Measurements from ENCODE around the gene PDE4D. TPM values are rescaled to one million over a fixed set of nuclear protein-coding genes. Genes with fewer than 3 reads are reported as not detected.

PDE4D gene
- total RNA-seq, 1 donor from 2014 or later, result 34.5 TPM

DNA sequence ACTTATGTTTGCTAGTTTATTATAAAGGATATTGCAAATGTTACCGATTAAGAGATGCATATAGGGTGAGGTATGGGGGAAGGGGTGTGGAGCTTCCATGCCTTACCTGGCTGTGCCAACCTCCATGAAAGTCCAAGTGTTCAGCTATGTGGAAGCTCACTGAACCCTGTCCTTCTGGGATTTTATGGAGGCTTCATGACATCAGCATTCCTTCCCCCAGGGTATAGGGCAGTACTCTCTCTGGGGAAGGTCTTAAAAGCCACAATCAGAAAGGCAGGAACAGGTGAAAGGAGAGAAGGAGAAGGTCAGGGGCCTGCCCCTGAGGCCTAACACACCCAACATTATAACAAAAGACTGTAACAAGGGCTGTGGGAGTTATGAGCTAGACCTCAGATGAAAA, 592.6 kb downstream of the PDE4D start:
- TF ChIP-seq, protein P1, sequence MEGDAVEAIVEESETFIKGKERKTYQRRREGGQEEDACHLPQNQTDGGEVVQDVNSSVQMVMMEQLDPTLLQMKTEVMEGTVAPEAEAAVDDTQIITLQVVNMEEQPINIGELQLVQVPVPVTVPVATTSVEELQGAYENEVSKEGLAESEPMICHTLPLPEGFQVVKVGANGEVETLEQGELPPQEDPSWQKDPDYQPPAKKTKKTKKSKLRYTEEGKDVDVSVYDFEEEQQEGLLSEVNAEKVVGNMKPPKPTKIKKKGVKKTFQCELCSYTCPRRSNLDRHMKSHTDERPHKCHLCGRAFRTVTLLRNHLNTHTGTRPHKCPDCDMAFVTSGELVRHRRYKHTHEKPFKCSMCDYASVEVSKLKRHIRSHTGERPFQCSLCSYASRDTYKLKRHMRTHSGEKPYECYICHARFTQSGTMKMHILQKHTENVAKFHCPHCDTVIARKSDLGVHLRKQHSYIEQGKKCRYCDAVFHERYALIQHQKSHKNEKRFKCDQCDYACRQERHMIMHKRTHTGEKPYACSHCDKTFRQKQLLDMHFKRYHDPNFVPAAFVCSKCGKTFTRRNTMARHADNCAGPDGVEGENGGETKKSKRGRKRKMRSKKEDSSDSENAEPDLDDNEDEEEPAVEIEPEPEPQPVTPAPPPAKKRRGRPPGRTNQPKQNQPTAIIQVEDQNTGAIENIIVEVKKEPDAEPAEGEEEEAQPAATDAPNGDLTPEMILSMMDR (IDR thresholded peaks at IDR 0.05; ENCODE audit: borderline replicate concordance), result no peak
- intact Hi-C loops (cut with micrococcal nuclease), result no loop called here
- H3K4me1 ChIP-seq, result peaks cover 33% of the 10 kb centered on the region
- no peaks in the 10 kb centered on the region for H3K9me3 ChIP-seq (replicated peaks)
- DNase-seq, result no peak
- no peak overlapping the region for H3K27ac ChIP-seq (replicated peaks)
- no peaks in the 10 kb centered on the region for H3K36me3 ChIP-seq
- H3K4me3 ChIP-seq, result no peak overlapping the region
- H3K27me3 ChIP-seq (ENCODE audit: low read depth), result no peaks in the 10 kb centered on the region

DNA sequence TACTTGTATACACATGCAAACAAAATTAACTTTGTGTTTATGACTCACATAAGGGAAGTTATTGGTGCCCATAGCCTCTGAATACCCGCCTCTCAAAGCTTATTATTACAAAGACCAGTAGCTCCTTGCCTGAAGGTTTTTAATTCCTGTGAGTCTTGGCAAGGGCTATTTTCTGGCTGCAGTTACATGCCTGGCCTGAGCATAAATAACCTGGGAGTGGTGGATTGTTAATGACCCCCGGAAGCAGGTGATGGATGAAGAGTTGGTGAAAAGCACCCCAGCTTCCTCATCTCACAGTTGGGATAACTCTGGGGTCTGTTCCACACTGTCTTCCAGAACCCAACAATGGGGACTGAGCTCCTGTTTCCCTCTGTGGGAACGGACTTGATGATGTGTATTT, 594.5 kb downstream of the PDE4D start:
- peak overlapping the region; percentile 72 for H3K27ac ChIP-seq (replicated peaks)
- H3K9me3 ChIP-seq (replicated peaks), result no peaks in the 10 kb centered on the region
- no peak for DNase-seq
- no peaks in the 10 kb centered on the region for H3K36me3 ChIP-seq
- no peak overlapping the region for H3K4me3 ChIP-seq
- H3K27me3 ChIP-seq (ENCODE audit: low read depth), result no peaks in the 10 kb centered on the region
- TF ChIP-seq, protein P1 (IDR thresholded peaks at IDR 0.05; ENCODE audit: borderline replicate concordance), result no peak
- intact Hi-C loops (cut with micrococcal nuclease), result no loop called here
- peaks cover 36% of the 10 kb centered on the region for H3K4me1 ChIP-seq

DNA sequence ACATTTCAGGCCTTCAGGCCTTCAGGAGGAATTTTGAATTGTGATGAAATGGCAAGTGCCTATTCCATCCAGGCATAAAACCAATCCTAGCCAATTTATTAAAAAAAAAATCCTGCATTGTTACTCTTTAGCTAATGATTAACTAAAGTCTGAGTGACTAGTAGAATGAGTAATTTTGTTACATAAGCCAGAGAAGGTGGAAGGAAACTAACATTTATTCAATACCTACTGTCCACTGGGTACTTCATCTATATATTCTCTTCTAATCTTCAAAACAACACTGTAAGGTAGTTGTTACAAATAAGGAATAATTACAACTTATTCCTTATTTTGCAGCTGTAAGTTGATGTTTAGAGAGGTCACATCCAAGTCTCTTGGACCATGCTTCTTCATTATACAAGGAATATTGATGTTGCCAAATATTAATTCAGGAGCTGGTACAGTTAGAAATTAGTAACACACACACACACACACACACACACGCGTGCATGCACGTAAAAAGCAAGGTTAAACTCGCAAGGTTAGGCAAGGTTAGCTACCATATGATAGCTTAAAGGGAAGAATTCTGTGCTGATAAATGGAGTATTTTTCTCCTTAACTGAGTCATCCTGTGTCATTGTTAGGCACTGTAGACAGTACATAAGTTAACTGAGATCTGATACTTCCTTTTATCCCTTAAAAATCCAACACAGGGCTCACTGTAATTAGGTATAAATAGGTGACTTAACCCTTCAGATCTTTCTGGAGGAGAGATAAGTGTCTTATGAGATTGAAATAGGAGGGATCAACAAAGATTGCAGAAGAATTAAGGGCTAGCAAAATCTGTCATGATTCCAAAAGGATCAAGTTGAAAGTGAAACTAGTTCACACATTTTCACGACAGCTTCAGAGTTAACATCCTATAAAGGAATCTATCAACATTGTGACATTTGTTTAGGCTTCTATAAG, 596.9 kb downstream of the PDE4D start:
- Histone ChIP-seq H3K4me3 (peak overlapping the region; percentile 58), H3K27ac (replicated peaks) (peak overlapping the region; percentile 72), H3K4me1 (peaks cover 36% of the 10 kb centered on the region), H3K36me3 (no peaks in the 10 kb centered on the region), H3K27me3 (ENCODE audit: low read depth) (no peaks in the 10 kb centered on the region), H3K9me3 (replicated peaks) (no peaks in the 10 kb centered on the region)
- TF ChIP-seq, protein P1 (IDR thresholded peaks at IDR 0.05; ENCODE audit: borderline replicate concordance), result no peak
- no peak for DNase-seq
- intact Hi-C loops (cut with micrococcal nuclease), result no loop called here

DNA sequence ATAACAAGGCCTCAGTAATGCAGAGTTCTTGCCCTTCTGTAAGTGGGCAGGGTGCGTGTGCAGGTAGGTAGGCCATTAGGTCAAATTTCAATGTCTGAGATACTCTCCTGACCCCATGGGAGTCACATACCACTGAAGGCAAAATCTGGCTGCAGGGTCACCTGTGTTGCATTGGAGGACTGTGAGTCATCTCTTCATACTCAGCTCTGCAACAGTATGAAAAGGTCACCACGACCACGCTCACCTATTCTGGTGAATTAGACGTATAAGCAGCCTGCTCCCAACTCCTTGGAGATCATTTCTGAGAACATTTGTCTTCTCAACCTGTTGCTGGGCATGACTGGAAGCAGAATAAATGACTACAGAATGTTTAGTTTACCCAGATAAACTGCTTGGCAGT, 599.8 kb downstream of the PDE4D start:
- intact Hi-C loops (cut with micrococcal nuclease), result no loop called here
- TF ChIP-seq, protein P1 (IDR thresholded peaks at IDR 0.05; ENCODE audit: borderline replicate concordance), result no peak

DNA sequence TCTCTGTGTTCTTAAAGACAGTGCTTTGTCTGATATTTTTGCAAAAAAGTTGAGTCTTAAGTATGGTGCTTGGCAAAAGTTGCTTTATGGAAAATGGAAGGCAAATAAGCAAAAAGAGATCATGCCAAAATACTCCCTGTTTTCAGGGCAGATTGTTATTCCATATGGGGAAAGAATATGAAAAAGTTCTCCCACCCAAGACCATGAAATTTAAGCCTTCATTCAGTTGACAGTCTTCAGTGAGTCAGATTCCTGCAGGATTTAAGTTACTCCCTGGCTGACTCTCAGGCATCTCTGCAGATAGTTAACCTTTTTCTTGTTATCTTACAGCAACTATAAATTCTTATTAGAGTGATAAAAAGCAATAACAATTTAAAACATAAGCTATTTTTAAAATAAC, 601.6 kb downstream of the PDE4D start:
- TF ChIP-seq, protein P1 (IDR thresholded peaks at IDR 0.05; ENCODE audit: borderline replicate concordance), result no peak
- Histone ChIP-seq H3K27ac (replicated peaks) (no peak overlapping the region), H3K4me1 (peaks cover 26% of the 10 kb centered on the region), H3K27me3 (ENCODE audit: low read depth) (no peaks in the 10 kb centered on the region), H3K9me3 (replicated peaks) (peaks cover 5% of the 10 kb centered on the region), H3K36me3 (no peaks in the 10 kb centered on the region), H3K4me3 (no peak overlapping the region)
- intact Hi-C loops (cut with micrococcal nuclease), result no loop called here
- DNase-seq, result no peak

More for the DNA sequence above, 599.8 kb downstream of the PDE4D start:
- Histone ChIP-seq H3K9me3 (replicated peaks) (no peaks in the 10 kb centered on the region), H3K36me3 (no peaks in the 10 kb centered on the region), H3K27me3 (ENCODE audit: low read depth) (no peaks in the 10 kb centered on the region), H3K4me3 (no peak overlapping the region), H3K27ac (replicated peaks) (no peak overlapping the region), H3K4me1 (peaks cover 29% of the 10 kb centered on the region)
- no peak for DNase-seq

All from left ventricle myocardium inferior (tissue), 1 donor.